Stimulated activated CD8-positive, alpha-beta memory T cell treated with anti-CD3 and anti-CD28 coated beads, Interleukin-2, amount 100 ng/mL, for 48 hours (primary cell): ENCODE data around the gene NRSN2.
A peak's percentile ranks its signal among the peaks of the same experiment; 100 is the strongest.
"Not testable (repeated sequence)": the region's sequence is repeated elsewhere in the genome, so short reads cannot be mapped to it uniquely, and the experiment has no call there.

Experiments used
- DNase-seq, 2 donors: peaks; one replicate each; pipeline ENCODE4 v3.0.0-alpha.2; 2020; ENCODE audit warnings: low read depth in 2 of 2

NRSN2 gene

GRCh38 chr20:375265-375889 is 28.5 kb downstream of the NRSN2 start:
- DNase-seq = no peak

- DNase-seq = no peak
Measured at GRCh38 chr20:376089-376488, 29.2 kb downstream of the NRSN2 start.

- DNase-seq = no peak
Measured at GRCh38 chr20:376750-377149, 29.8 kb downstream of the NRSN2 start.

- DNase-seq = not testable (repeated sequence)
Measured at GRCh38 chr20:377578-377977, 30.7 kb downstream of the NRSN2 start.

GRCh38 chr20:378961-379336 is 32.0 kb downstream of the NRSN2 start:
- DNase-seq = no peak

- DNase-seq = peak; percentile 51 to 66
Measured at GRCh38 chr20:380763-381580, 34.1 kb downstream of the NRSN2 start.

- DNase-seq = peak; percentile 68 to 76
Measured at GRCh38 chr20:381581-382290, 34.8 kb downstream of the NRSN2 start.

GRCh38 chr20:382291-383115 is 35.6 kb downstream of the NRSN2 start:
- DNase-seq = no peak

- DNase-seq = no peak
Measured at GRCh38 chr20:383889-384288, 37.0 kb downstream of the NRSN2 start.

- DNase-seq = no peak
Measured at GRCh38 chr20:384723-385122, 37.8 kb downstream of the NRSN2 start.

- no peak for DNase-seq
Measured at GRCh38 chr20:385448-385847, 38.5 kb downstream of the NRSN2 start.

- not testable (repeated sequence) for DNase-seq
Measured at GRCh38 chr20:386634-387033, 39.7 kb downstream of the NRSN2 start.

GRCh38 chr20:387520-387919 is 40.6 kb downstream of the NRSN2 start:
- DNase-seq = no peak

GRCh38 chr20:388034-388994 is 41.4 kb downstream of the NRSN2 start:
- no peak for DNase-seq

- DNase-seq = no peak
Measured at GRCh38 chr20:389220-389619, 42.3 kb downstream of the NRSN2 start.

- no peak for DNase-seq
Measured at GRCh38 chr20:391041-391711, 44.3 kb downstream of the NRSN2 start.

- DNase-seq = not testable (repeated sequence)
Measured at GRCh38 chr20:393296-393695, 46.4 kb downstream of the NRSN2 start.

GRCh38 chr20:396252-396618 is 49.3 kb downstream of the NRSN2 start:
- no peak for DNase-seq

- DNase-seq = no peak
Measured at GRCh38 chr20:396619-397431, 49.9 kb downstream of the NRSN2 start.
